ENCODE results near the gene RABGGTB. TPM values are rescaled to one million over a fixed set of nuclear protein-coding genes. Genes with fewer than 3 reads are reported as not detected.
A peak's percentile ranks its signal among the peaks of the same experiment; 100 is the strongest.
"Not testable (repeated sequence)": the region's sequence is repeated elsewhere in the genome, so short reads cannot be mapped to it uniquely, and the experiment has no call there.

Gene RABGGTB
- total RNA-seq = 82.5 TPM
- long read RNA-seq, transcript RABGGTB-203 (2 exons, 1,177 nt) = minor isoform, 16 of 65 reads
- long read RNA-seq, transcript RABGGTB-201 (9 exons, 1,496 nt) = major isoform, 33 of 65 reads
- long read RNA-seq, partial matches to known transcripts = 8 of 65 reads
- long read RNA-seq, other reads (novel, unspliced or antisense) = 8 of 65 reads

DNA sequence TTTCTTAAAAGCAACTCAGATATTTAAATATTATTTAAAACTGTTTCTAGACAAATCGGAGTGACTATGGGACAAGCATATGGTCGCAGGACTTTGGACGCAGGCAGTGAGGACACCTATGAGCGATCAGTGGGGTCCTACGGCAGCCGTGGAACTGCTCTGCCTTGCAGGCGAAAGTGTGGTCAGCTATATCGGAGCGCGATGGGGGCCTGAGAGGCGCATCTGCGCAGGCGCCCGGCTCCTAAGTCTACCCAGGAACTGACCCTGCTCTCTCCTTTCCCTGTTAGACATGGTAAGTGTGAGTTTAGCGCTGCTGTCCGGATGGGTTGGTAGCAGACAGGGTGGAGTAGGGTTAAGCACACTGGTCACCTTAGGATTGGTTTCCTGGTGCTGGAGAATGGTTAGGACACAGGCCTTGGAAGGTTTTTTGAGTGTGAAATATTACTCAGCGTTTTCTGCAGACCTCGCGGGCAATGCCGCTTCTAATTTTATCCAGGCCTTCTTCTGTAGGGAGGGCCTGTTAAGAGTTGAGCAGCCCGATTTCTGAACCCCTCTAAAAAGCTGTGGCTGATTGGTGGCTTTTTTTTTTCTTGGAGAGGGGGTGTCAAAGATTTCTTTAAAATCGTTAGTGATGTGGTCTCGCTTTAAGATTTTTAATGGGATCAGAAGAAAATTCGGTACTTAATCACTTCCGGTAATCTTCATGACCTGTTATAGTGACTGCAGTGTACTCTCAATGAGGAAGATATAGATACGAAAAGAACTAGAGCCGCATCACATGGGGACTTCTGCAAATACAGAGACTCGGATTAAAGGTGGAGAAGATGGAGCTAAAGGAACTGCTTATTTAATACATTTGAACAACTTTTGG is at the start of gene RABGGTB:
TSS of gene RABGGTB (plus strand) at position 274 of the 871 bp plus-strand sequence. CDS start at position 290, 16 bp downstream.
- H3K27ac ChIP-seq = peak within 1 kb of the TSS; percentile 85
- TF ChIP-seq, protein P1, sequence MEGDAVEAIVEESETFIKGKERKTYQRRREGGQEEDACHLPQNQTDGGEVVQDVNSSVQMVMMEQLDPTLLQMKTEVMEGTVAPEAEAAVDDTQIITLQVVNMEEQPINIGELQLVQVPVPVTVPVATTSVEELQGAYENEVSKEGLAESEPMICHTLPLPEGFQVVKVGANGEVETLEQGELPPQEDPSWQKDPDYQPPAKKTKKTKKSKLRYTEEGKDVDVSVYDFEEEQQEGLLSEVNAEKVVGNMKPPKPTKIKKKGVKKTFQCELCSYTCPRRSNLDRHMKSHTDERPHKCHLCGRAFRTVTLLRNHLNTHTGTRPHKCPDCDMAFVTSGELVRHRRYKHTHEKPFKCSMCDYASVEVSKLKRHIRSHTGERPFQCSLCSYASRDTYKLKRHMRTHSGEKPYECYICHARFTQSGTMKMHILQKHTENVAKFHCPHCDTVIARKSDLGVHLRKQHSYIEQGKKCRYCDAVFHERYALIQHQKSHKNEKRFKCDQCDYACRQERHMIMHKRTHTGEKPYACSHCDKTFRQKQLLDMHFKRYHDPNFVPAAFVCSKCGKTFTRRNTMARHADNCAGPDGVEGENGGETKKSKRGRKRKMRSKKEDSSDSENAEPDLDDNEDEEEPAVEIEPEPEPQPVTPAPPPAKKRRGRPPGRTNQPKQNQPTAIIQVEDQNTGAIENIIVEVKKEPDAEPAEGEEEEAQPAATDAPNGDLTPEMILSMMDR (IDR thresholded peaks at IDR 0.05) = no peak
- peaks cover 42% of the 10 kb centered on the region for H3K4me1 ChIP-seq
- peak within 1 kb of the TSS; percentile 84 for H3K4me3 ChIP-seq
- no peaks in the 10 kb centered on the region for H3K27me3 ChIP-seq (ENCODE audit: low read depth)
- ATAC-seq = peak; percentile 99 to 100
- H3K36me3 ChIP-seq = peaks cover 19% of the 10 kb centered on the region
- intact Hi-C loops (cut with DNase I) = no loop called here
- no peaks in the 10 kb centered on the region for H3K9me3 ChIP-seq
- peak; percentile 96 for DNase-seq

DNA sequence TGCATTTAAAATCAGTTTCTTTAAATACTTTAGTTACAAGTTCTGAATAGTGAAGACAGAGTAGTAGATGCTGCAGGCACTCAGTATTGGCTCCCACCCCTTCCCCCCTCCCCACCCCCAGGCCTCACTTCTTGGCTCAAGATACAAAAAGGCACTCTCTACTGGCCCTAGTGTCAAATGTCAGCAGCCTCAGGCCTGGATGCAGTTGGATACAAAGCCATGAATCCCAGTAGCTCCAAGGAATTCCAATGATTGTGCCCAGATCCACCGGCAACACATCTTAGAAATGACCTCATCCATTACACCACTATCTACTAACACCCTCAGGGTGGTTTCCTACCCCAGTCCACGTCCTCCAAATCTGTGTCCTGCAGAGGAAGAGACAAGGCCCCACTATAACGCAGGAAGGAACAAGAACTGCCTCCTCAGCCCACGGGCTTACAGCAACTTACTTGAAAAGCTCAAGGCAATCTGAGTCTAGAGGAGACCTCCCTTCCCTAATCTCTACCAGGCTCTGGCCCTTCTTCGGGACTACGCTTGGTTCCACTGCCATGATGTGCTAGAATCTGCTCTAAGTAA is 43.9 kb upstream of the RABGGTB start:
- no peak overlapping the region for H3K4me3 ChIP-seq
- ATAC-seq (no peak), DNase-seq (no peak)
- H3K4me1 ChIP-seq = no peaks in the 10 kb centered on the region
- H3K27ac ChIP-seq = no peak overlapping the region
- intact Hi-C loops (cut with DNase I) = no loop called here
- H3K36me3 ChIP-seq = peaks cover 84% of the 10 kb centered on the region
- no peaks in the 10 kb centered on the region for H3K9me3 ChIP-seq
- H3K27me3 ChIP-seq (ENCODE audit: low read depth) = no peaks in the 10 kb centered on the region
- TF ChIP-seq, protein P1 (IDR thresholded peaks at IDR 0.05) = no peak

DNA sequence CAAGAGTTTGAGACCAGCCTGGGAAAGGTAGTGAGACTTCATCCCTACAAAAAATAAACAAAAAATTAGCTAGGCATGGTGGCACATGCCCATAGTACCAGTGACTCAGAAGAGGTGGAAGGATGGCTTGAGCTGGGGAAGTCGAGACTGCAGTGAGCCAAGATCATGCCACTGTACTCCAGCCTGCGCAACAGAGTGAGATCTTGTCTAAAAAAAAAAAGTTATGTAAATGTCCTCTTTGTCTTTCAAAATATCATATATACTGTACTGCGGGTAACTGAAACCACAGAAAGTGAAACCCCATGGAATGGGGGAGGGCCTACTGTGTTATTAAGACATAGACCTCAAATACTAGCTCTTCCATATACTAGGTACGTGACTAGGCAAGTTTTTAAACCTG is 40.8 kb upstream of the RABGGTB start:
- Histone ChIP-seq H3K4me1 (no peaks in the 10 kb centered on the region), H3K36me3 (peaks cover 71% of the 10 kb centered on the region), H3K27me3 (ENCODE audit: low read depth) (no peaks in the 10 kb centered on the region), H3K9me3 (no peaks in the 10 kb centered on the region), H3K4me3 (no peak overlapping the region), H3K27ac (no peak overlapping the region)
- DNase-seq = no peak
- intact Hi-C loops (cut with DNase I) = no loop called here
- ATAC-seq = peak; percentile 54 to 78
- TF ChIP-seq, protein P1 (IDR thresholded peaks at IDR 0.05) = no peak

DNA sequence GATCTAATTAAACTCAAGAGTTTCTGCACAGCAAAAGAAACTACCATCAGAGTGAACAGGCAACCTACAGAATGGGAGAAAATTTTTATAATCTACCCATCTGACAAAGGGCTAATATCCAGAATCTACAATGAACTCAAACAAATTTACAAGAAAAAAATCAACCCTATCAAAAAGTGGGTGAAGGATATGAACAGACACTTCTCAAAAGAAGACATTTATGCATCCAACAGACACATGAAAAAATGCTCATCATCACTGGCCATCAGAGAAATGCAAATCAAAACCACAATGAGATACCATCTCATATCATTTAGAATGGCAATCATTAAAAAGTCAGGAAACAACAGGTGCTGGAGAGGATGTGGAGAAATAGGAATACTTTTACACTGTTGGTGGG is 28.8 kb upstream of the RABGGTB start:
- H3K36me3 ChIP-seq = peaks cover 49% of the 10 kb centered on the region
- H3K27me3 ChIP-seq (ENCODE audit: low read depth); H3K4me1 ChIP-seq; H3K4me3 ChIP-seq; H3K9me3 ChIP-seq; ATAC-seq; intact Hi-C loops (cut with DNase I); DNase-seq; H3K27ac ChIP-seq: not testable (repeated sequence)

DNA sequence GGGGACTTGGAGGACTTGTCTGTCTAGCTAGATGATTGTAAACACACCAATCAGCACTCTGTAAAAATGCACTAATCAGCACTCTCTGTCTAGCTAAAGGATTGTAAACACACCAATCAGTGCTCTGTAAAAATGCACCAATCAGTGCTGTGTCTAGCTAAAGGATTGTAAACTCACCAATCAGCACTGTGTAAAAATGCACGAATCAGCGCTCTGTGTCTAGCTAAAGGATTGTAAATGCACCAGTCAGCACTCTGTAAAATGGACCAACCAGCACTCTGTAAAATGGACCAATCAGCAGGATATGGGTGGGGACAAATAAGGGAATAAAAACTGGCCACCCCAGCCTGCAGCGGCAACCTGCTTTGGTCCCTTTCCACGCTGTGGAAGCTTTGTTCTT is 27.5 kb upstream of the RABGGTB start:
- H3K4me3 ChIP-seq; ATAC-seq; H3K9me3 ChIP-seq; H3K27me3 ChIP-seq (ENCODE audit: low read depth); H3K4me1 ChIP-seq; DNase-seq; H3K27ac ChIP-seq; intact Hi-C loops (cut with DNase I): not testable (repeated sequence)
- peaks cover 40% of the 10 kb centered on the region for H3K36me3 ChIP-seq

DNA sequence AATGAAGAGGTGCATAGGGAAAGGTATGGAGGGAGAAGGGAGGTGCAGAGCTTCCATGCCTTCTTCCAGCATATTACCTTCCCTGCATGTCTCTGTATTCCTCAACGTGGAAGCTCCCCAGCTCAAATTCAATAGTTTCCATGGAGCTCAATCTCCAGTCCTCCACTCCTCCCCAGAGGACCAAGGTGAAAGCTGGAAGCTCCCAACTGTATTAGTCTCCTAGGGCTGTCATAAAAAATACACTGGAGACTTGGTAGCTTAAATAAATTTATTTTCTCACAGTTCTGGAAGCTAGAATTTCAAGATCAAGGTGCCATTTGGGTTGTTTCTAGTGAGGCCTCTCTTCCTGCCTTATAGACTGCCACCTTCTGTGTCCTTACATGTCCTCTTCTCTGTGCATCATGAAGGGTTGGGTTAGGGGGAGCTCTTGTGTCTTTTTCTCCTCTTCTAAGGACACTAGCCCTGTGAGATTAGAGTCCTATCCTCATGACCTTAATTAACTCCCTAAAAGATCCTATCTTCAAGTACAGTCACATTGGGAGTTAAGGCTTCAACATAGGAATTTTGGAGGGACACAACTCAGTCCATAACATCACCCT is 21.9 kb upstream of the RABGGTB start:
- peaks cover 17% of the 10 kb centered on the region for H3K36me3 ChIP-seq
- intact Hi-C loops (cut with DNase I) = no loop called here
- DNase-seq (no peak), ATAC-seq (no peak)
- TF ChIP-seq, protein P1 (IDR thresholded peaks at IDR 0.05) = no peak
- H3K27ac ChIP-seq = no peak overlapping the region
- H3K4me1 ChIP-seq = no peaks in the 10 kb centered on the region
- no peaks in the 10 kb centered on the region for H3K27me3 ChIP-seq (ENCODE audit: low read depth)
- H3K9me3 ChIP-seq = no peaks in the 10 kb centered on the region
- no peak overlapping the region for H3K4me3 ChIP-seq
